HL-60/S4 treated with phorbol 12-myristate 13-acetate at 8.2 ng/mL for 4 days and 3 days (cell line): Measurements from ENCODE around the gene ZPR1.
"Not testable (repeated sequence)": the region's sequence is repeated elsewhere in the genome, so short reads cannot be mapped to it uniquely, and the experiment has no call there.

ENCODE experiments used
- in situ Hi-C: fragments of 300-500 bp; cut with MboI; formaldehyde crosslinking; loops from 2 replicates; pipeline ENCODE4 v1.15.0; 2022; ENCODE audit warnings: low sequenced_read_pairs

Gene ZPR1

GRCh38 chr11:116771935-116772334, 15.9 kb downstream of the ZPR1 start:
- in situ Hi-C loops: no loop called here

GRCh38 chr11:116762132-116762531, 25.7 kb downstream of the ZPR1 start:
- in situ Hi-C loops: no loop called here

GRCh38 chr11:116756044-116756443, 31.8 kb downstream of the ZPR1 start:
- in situ Hi-C loops: not testable (repeated sequence)

- in situ Hi-C loops: no loop called here
These were observed 37.6 kb downstream of the ZPR1 start for GRCh38 chr11:116750070-116750718.

- in situ Hi-C loops: no loop called here
These were observed 45.7 kb downstream of the ZPR1 start for GRCh38 chr11:116742104-116742503.

- in situ Hi-C loops: no loop called here
These were observed 47.1 kb downstream of the ZPR1 start for GRCh38 chr11:116740741-116741140.

- in situ Hi-C loops: no loop called here
These were observed 48.8 kb downstream of the ZPR1 start for GRCh38 chr11:116738975-116739374.

GRCh38 chr11:116736763-116737162, 51.1 kb downstream of the ZPR1 start:
- in situ Hi-C loops: no loop called here

- in situ Hi-C loops: no loop called here
These were observed 53.8 kb downstream of the ZPR1 start for GRCh38 chr11:116733969-116734508.

- in situ Hi-C loops: no loop called here
These were observed 54.6 kb downstream of the ZPR1 start for GRCh38 chr11:116733043-116733755.

GRCh38 chr11:116732271-116733042, 55.4 kb downstream of the ZPR1 start:
- in situ Hi-C loops: no loop called here

- in situ Hi-C loops: no loop called here
These were observed 56.0 kb downstream of the ZPR1 start for GRCh38 chr11:116731821-116732220.

GRCh38 chr11:116731097-116731761, 56.6 kb downstream of the ZPR1 start:
- in situ Hi-C loops: no loop called here

GRCh38 chr11:116730601-116731000, 57.2 kb downstream of the ZPR1 start:
- in situ Hi-C loops: no loop called here

- in situ Hi-C loops: no loop called here
These were observed 57.6 kb downstream of the ZPR1 start for GRCh38 chr11:116730241-116730561.

- in situ Hi-C loops: no loop called here
These were observed 58.2 kb downstream of the ZPR1 start for GRCh38 chr11:116729501-116730240.

- in situ Hi-C loops: no loop called here
These were observed 59.8 kb downstream of the ZPR1 start for GRCh38 chr11:116727990-116728389.

GRCh38 chr11:116725434-116726221, 62.2 kb downstream of the ZPR1 start:
- in situ Hi-C loops: no loop called here

GRCh38 chr11:116724813-116725212, 63.0 kb downstream of the ZPR1 start:
- in situ Hi-C loops: no loop called here
